SIG-M5 treated with dmso at 0.1 percent for 504 hours (cell line): Measurements from ENCODE around the gene METTL25B.

ENCODE experiments used
- DNase-seq: peaks from one replicate; lab custom pipeline; 2025; ENCODE audit not compliant: unreplicated experiment; lab: John Stamatoyannopoulos, UW

Gene METTL25B

GRCh38 chr1:156727926-156728598 is at the start of gene METTL25B:
Gene METTL25B, plus strand, starts transcription at chr1:156728469. Its CDS starts 636 bp downstream, at chr1:156729105.
- peak; percentile 89 for DNase-seq

GRCh38 chr1:156680056-156680455 is 48.2 kb upstream of the METTL25B start:
- no peak for DNase-seq

GRCh38 chr1:156681196-156681960 is 46.9 kb upstream of the METTL25B start:
- DNase-seq = no peak

- no peak for DNase-seq
These were observed 45.9 kb upstream of the METTL25B start for GRCh38 chr1:156682166-156682890.

- peak; percentile 45 for DNase-seq
These were observed 44.0 kb upstream of the METTL25B start for GRCh38 chr1:156684227-156684782.

GRCh38 chr1:156689035-156689952 is 39.0 kb upstream of the METTL25B start:
- DNase-seq = peak; percentile 80

- no peak for DNase-seq
These were observed 38.2 kb upstream of the METTL25B start for GRCh38 chr1:156689953-156690674.

- DNase-seq = no peak
These were observed 37.6 kb upstream of the METTL25B start for GRCh38 chr1:156690675-156691036.

- no peak for DNase-seq
These were observed 37.1 kb upstream of the METTL25B start for GRCh38 chr1:156691191-156691590.

GRCh38 chr1:156691665-156692440 is 36.4 kb upstream of the METTL25B start:
- peak; percentile 41 for DNase-seq

GRCh38 chr1:156692441-156692924 is 35.8 kb upstream of the METTL25B start:
- DNase-seq = peak; percentile 59

- peak; percentile 59 for DNase-seq
These were observed 35.1 kb upstream of the METTL25B start for GRCh38 chr1:156692925-156693847.

- DNase-seq = peak; percentile 54
These were observed 34.2 kb upstream of the METTL25B start for GRCh38 chr1:156693848-156694689.

GRCh38 chr1:156694690-156694962 is 33.6 kb upstream of the METTL25B start:
- DNase-seq = no peak

GRCh38 chr1:156696755-156697154 is 31.5 kb upstream of the METTL25B start:
- no peak for DNase-seq

- DNase-seq = no peak
These were observed 30.8 kb upstream of the METTL25B start for GRCh38 chr1:156697481-156697880.

- DNase-seq = no peak
These were observed 29.3 kb upstream of the METTL25B start for GRCh38 chr1:156698995-156699394.
